GM19328 (cell line): ENCODE data around the gene LEFTY1.

ENCODE experiments used
- ATAC-seq: cut with Tn5 transposase; IDR thresholded peaks from one replicate; pipeline ENCODE4 v1.9.1; 2021; ENCODE audit warnings: mild to moderate bottlenecking, moderate library complexity; ENCODE audit not compliant: unreplicated experiment

Gene LEFTY1

GRCh38 chr1:225873281-225873850, 15.6 kb downstream of the LEFTY1 start:
- no peak for ATAC-seq

DNA sequence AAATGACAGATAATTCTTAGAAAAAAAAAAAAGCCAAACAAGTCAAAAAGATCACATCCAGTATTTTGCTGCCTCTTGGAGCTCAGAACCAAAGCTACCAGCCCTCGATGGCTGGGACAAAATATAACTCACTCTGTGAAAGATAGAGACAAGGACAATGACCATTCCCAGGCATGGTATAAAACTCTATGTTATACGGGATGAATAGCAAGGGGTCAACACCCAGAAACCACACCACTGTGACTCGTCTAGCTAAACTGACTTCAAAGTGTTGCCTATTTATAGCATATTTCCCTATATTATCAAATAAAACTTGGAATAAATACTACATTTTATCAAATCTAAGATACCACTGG, 16.9 kb downstream of the LEFTY1 start:
- ATAC-seq = no peak

DNA sequence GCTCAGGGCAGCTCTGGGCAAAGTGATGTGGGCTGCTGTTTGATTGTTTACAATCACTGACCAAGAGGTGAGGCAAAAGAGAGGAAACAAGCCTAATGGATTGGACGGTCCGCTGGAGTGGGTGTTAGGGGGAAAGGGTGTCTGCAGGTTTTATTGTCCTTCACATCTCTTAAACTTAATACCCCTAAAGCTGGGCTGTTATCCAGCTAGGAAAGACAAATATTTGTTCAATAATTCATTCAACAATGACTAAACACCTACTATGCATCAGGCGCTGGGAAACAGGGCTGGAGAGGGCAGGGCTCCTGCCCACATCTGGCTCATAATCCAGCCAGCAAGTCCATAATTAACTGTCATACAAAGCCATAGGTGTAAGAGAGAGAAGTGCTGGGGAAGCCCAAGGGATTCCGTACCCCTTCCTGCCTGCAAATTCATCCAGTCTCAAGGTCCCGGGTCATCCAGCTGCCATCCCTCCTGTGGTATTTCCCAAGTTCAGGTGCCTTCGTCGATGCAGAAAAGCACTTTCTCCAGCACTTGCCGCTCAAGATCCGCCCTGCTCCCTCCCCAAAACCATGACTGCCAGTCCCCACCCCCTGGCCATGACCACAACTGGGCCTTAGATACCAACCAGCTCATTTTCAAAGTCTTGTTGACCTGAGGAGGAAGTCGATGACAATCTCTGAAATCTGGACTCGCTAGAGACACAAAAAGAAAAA, 17.4 kb downstream of the LEFTY1 start:
- ATAC-seq = no peak

GRCh38 chr1:225870911-225871310, 18.0 kb downstream of the LEFTY1 start:
- ATAC-seq = no peak

- ATAC-seq = no peak
These were observed 20.2 kb downstream of the LEFTY1 start for GRCh38 chr1:225868631-225869330.

- ATAC-seq = no peak
These were observed 22.0 kb downstream of the LEFTY1 start for GRCh38 chr1:225866981-225867380.

DNA sequence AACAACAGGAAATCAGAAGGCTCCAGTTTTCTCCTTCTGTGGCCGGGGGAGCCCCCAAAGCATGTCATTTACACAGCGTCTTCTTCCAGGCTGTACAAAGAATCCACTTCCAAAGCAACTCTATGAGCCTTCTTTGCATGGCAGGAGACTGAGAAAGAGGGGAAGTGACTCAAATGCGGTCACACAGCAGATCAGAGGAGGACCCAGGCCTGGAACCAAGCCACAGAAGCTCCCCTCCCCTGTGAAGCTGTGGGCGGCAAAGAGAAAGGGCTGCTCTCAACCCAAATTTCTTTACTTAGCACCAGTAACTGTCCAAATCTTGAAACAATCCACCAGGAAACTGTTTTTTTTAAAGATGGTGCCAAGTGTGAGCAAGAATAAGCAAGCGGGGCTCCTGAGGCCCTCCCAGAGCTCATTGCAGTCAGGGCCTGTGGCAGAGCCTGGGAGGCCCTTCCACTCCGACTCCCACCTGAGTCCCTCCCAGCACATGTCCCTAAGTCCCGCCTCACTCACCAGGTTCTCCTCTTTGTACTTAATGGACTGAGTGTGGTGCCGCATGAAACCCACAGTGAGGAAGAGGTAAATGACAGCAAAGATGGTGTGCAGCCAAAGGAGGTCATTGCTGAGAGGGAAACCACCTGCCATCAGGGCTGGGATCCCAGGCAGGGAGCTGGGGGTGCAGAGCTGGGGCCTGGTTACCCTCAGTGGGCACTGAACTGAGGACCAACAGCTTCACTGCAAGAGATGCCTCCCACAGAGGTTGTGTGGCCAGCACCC, 22.7 kb downstream of the LEFTY1 start:
- peak; percentile 70 for ATAC-seq

- no peak for ATAC-seq
These were observed 23.4 kb downstream of the LEFTY1 start for GRCh38 chr1:225865514-225865913.

GRCh38 chr1:225863167-225863566, 25.8 kb downstream of the LEFTY1 start:
- no peak for ATAC-seq

DNA sequence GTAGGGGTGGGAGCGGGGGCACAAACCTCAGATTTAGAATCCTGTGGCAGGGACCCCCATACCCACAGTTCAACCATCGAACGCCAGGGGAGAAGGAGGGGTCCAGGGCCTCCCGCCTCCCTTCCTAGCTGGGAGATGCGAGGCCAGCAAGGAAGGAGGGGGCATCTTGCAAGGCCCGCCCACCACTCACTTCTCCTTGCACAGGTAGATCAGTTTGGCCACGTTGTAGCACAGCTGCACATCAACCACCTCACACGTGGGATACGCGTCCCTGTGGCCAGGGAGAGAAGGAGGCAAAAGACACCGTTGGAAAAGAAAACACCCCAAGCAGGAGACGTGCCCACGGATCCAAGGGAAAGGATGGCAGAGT, 26.4 kb downstream of the LEFTY1 start:
- no peak for ATAC-seq

- ATAC-seq = no peak
These were observed 26.9 kb downstream of the LEFTY1 start for GRCh38 chr1:225861834-225862580.

- no peak for ATAC-seq
These were observed 28.0 kb downstream of the LEFTY1 start for GRCh38 chr1:225860876-225861441.

GRCh38 chr1:225860107-225860506, 28.8 kb downstream of the LEFTY1 start:
- no peak for ATAC-seq

- ATAC-seq = no peak
These were observed 29.8 kb downstream of the LEFTY1 start for GRCh38 chr1:225859151-225859550.

GRCh38 chr1:225857256-225857655, 31.7 kb downstream of the LEFTY1 start:
- no peak for ATAC-seq

- ATAC-seq = no peak
These were observed 33.2 kb downstream of the LEFTY1 start for GRCh38 chr1:225855503-225856300.

- no peak for ATAC-seq
These were observed 35.5 kb downstream of the LEFTY1 start for GRCh38 chr1:225853441-225853840.

DNA sequence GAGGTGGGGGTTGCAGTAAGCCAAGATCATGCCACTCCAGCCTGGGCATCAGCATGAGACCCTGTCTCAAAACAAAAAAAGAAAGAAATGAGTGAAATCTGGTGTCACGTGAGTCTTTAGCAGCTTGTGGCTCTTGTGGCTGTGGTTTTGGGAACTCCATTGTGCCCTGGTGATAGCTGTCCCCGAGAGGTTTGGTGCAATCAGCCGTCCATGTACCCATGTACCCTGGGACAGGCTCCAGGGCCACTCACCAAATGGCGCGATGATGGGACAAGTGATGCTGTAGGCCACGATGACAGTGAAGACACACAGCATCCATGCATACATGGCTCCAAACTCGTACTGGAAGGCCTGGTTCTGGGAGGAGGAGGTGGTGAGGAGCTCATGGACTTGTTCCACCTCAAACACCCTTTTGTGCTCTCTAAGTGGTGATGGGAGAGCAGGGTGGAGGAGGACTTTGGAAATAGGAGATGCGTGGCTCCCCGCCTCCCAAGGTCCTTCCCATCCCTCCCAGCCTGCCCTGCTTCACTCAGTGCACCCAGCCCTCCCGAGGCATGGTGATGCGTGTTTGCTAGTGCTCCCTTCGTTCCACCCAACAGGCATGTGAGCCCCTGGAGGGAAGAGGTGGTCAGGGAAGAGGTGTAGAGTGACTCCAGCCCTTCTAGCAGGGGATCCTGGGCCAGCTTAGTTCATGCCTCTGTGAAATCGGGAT, 36.4 kb downstream of the LEFTY1 start:
- no peak for ATAC-seq

GRCh38 chr1:225851805-225852204, 37.1 kb downstream of the LEFTY1 start:
- peak; percentile 50 for ATAC-seq
